ENCODE results near the gene TERT. TPM values are rescaled to one million over a fixed set of nuclear protein-coding genes. Genes with fewer than 3 reads are reported as not detected.
"Not testable (repeated sequence)": the region's sequence is repeated elsewhere in the genome, so short reads cannot be mapped to it uniquely, and the experiment has no call there.

Gene TERT
- total RNA-seq, 2 donors from 2014 or later = 7.1 to 9.8 TPM

- H3K4me1 ChIP-seq (ENCODE audit: control insufficient read depth, insufficient read depth, low read length) = no peaks in the 10 kb centered on the region
- no peak overlapping the region for H3K27ac Mint-ChIP-seq
- peaks cover 9% of the 10 kb centered on the region for H3K36me3 Mint-ChIP-seq (ENCODE audit: low read depth)
- H3K27ac ChIP-seq (ENCODE audit: low read depth, low read length) = no peak overlapping the region
- 95 to 96% methylated on average over 11 to 21 of the region's 21 CpGs for WGBS, 2 experiments (ENCODE audit: insufficient coverage in 1 of 2, insufficient read length in 1 of 2)
- H3K27me3 Mint-ChIP-seq (ENCODE audit: insufficient read depth) = no peaks in the 10 kb centered on the region
- no peak overlapping the region for H3K9ac ChIP-seq (ENCODE audit: extremely low read depth, low read length, poor library complexity, severe bottlenecking)
- no peak overlapping the region for H3K4me3 Mint-ChIP-seq
- H3K36me3 ChIP-seq (ENCODE audit: control insufficient read depth, insufficient read depth, low read length) = no peaks in the 10 kb centered on the region
- TF ChIP-seq CTCF (conservative IDR thresholded peaks at IDR 0.05) = no peak
- no peak overlapping the region for H3K4me3 ChIP-seq (ENCODE audit: low read length)
- H3K9me3 Mint-ChIP-seq = no peaks in the 10 kb centered on the region
- no peak for DNase-seq
- no peaks in the 10 kb centered on the region for H3K4me1 Mint-ChIP-seq
- H3K27me3 ChIP-seq (ENCODE audit: control insufficient read depth, insufficient read depth, low read length, poor library complexity, severe bottlenecking) = no peaks in the 10 kb centered on the region
- H3K9me3 ChIP-seq (ENCODE audit: control insufficient read depth, low read length) = no peaks in the 10 kb centered on the region
These were observed 17.5 kb downstream of the TERT start for GRCh38 chr5:1277331-1277730.

- peaks cover 12% of the 10 kb centered on the region for H3K36me3 Mint-ChIP-seq (ENCODE audit: low read depth)
- H3K27ac ChIP-seq (ENCODE audit: low read depth, low read length) = no peak overlapping the region
- no peak overlapping the region for H3K27ac Mint-ChIP-seq
- TF ChIP-seq CTCF (conservative IDR thresholded peaks at IDR 0.05) = no peak
- H3K4me1 ChIP-seq (ENCODE audit: control insufficient read depth, insufficient read depth, low read length) = no peaks in the 10 kb centered on the region
- H3K4me1 Mint-ChIP-seq = no peaks in the 10 kb centered on the region
- H3K4me3 Mint-ChIP-seq = no peak overlapping the region
- no peaks in the 10 kb centered on the region for H3K9me3 Mint-ChIP-seq
- H3K9me3 ChIP-seq (ENCODE audit: control insufficient read depth, low read length) = no peaks in the 10 kb centered on the region
- no peak overlapping the region for H3K4me3 ChIP-seq (ENCODE audit: low read length)
- H3K9ac ChIP-seq (ENCODE audit: extremely low read depth, low read length, poor library complexity, severe bottlenecking) = no peak overlapping the region
- no peaks in the 10 kb centered on the region for H3K27me3 ChIP-seq (ENCODE audit: control insufficient read depth, insufficient read depth, low read length, poor library complexity, severe bottlenecking)
- DNase-seq = no peak
- 89 to 90% methylated on average over 20 of the region's 20 CpGs for WGBS, 2 experiments (ENCODE audit: insufficient coverage in 1 of 2, insufficient read length in 1 of 2)
- H3K27me3 Mint-ChIP-seq (ENCODE audit: insufficient read depth) = no peaks in the 10 kb centered on the region
- H3K36me3 ChIP-seq (ENCODE audit: control insufficient read depth, insufficient read depth, low read length) = no peaks in the 10 kb centered on the region
These were observed 17.9 kb downstream of the TERT start for GRCh38 chr5:1276930-1277329.

GRCh38 chr5:1275397-1276391 is 19.2 kb downstream of the TERT start:
- H3K27ac ChIP-seq (ENCODE audit: low read depth, low read length); H3K36me3 ChIP-seq (ENCODE audit: control insufficient read depth, insufficient read depth, low read length); H3K4me1 ChIP-seq (ENCODE audit: control insufficient read depth, insufficient read depth, low read length); H3K27me3 Mint-ChIP-seq (ENCODE audit: insufficient read depth); H3K27me3 ChIP-seq (ENCODE audit: control insufficient read depth, insufficient read depth, low read length, poor library complexity, severe bottlenecking); H3K27ac Mint-ChIP-seq; H3K4me3 Mint-ChIP-seq; H3K9me3 ChIP-seq (ENCODE audit: control insufficient read depth, low read length); H3K9ac ChIP-seq (ENCODE audit: extremely low read depth, low read length, poor library complexity, severe bottlenecking); H3K4me3 ChIP-seq (ENCODE audit: low read length); H3K4me1 Mint-ChIP-seq; DNase-seq; H3K9me3 Mint-ChIP-seq: not testable (repeated sequence)
- peaks cover 16% of the 10 kb centered on the region for H3K36me3 Mint-ChIP-seq (ENCODE audit: low read depth)
- 84 to 88% methylated on average over 5 to 10 of the region's 10 CpGs for WGBS, 2 experiments (ENCODE audit: insufficient coverage in 1 of 2, insufficient read length in 1 of 2)
